ENCODE data around the gene FAM124B.

FAM124B gene

DNA sequence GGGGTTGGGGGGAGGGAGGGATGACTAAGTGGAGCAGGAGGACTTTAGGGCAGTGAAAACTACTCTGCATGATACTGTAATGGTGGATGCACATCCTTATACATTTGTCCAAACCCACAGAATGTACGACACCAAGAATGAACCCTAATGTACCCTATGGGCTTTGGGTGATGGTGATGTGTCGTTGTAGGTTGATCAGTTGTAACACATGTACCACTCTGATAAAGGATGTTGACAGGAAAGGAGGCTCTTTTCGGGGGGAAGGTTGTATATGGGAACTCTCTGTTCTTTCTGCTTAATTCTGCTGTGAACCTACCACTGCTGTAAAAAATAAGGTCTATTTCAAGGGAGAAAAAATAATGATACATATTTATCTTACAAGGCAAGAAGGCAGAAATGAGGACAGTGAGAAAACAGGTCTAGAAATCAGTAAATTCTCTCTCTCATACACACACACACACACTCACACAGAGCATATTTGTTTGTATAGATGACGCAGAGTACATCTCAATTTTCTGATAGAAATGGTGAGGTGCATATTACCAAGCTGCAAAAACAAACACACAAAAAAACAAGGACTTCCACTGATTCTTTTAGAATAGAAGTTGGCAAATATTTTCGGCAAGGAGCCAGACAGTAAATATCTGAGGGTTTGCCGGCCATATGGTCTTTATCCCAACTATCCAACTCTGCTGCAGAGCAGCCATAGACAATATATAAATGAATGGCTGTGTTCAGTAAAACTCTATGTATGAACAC lies 20.2 kb downstream of the FAM124B start:
- 90% methylated on average over 2 of the region's 6 CpGs; no CpG with 5 or more reads in 1 of the 2 experiments for WGBS, 2 experiments (ENCODE audit: insufficient coverage in 2 of 2)
- no peaks in the 10 kb centered on the region for H3K36me3 ChIP-seq (ENCODE audit: control insufficient read depth, insufficient read depth, low read length)
- no peak overlapping the region for H3K4me3 ChIP-seq (ENCODE audit: extremely low read depth, insufficient read depth, low read length, poor library complexity, severe bottlenecking)
- H3K4me1 ChIP-seq (ENCODE audit: control insufficient read depth, insufficient read depth, low read length, poor library complexity, severe bottlenecking) = no peaks in the 10 kb centered on the region
- no peaks in the 10 kb centered on the region for H3K9me3 ChIP-seq (ENCODE audit: control insufficient read depth, low read length)
- no peak overlapping the region for H3K27ac ChIP-seq (ENCODE audit: low read depth, low read length, severe bottlenecking)

DNA sequence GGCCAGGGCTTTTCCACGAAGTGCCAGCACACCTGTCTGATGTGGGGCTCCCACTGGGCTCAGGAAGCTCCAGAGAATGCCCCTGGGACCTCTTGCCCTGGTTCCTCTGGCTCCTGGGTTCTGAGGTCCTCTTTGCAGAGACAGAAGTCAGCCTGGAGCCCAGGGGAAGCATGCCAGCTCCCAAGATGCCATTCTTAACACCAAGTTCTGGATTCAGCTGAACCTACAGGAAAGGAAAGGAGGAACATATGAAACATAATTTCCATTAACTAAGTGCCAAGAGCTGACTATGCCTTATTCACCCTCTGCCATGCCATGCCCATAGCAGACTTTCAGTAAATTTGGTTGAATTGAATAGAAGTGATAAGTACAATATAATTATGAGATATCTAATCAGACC lies 21.9 kb downstream of the FAM124B start:
- H3K36me3 ChIP-seq (ENCODE audit: control insufficient read depth, insufficient read depth, low read length) = no peaks in the 10 kb centered on the region
- H3K27ac ChIP-seq (ENCODE audit: low read depth, low read length, severe bottlenecking) = no peak overlapping the region
- no peak overlapping the region for H3K4me3 ChIP-seq (ENCODE audit: extremely low read depth, insufficient read depth, low read length, poor library complexity, severe bottlenecking)
- no peaks in the 10 kb centered on the region for H3K9me3 ChIP-seq (ENCODE audit: control insufficient read depth, low read length)
- 67% methylated on average over 1 of the region's 1 CpG; no CpG with 5 or more reads in 1 of the 2 experiments for WGBS, 2 experiments (ENCODE audit: insufficient coverage in 2 of 2)
- H3K4me1 ChIP-seq (ENCODE audit: control insufficient read depth, insufficient read depth, low read length, poor library complexity, severe bottlenecking) = no peaks in the 10 kb centered on the region

DNA sequence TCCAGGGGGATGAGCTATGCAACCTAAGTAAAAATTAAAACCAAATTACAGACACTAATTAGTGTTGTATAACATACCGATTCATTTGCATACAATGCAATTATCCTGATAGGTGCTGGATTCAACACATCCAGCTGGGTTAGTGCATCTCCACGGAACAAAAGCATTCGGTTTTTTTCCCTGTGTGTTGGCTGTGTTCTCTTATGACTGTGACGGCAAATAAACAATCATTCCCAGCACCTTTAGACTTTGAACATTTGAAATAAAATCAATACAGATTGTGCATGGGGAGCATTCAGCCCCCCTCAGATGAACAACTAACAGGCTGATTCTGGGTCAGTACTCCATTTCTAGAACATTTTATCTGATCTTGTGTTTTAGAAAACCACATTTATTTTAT lies 22.7 kb downstream of the FAM124B start:
- no peaks in the 10 kb centered on the region for H3K36me3 ChIP-seq (ENCODE audit: control insufficient read depth, insufficient read depth, low read length)
- no peaks in the 10 kb centered on the region for H3K4me1 ChIP-seq (ENCODE audit: control insufficient read depth, insufficient read depth, low read length, poor library complexity, severe bottlenecking)
- 82 to 88% methylated on average over 2 to 3 of the region's 4 CpGs for WGBS, 2 experiments (ENCODE audit: insufficient coverage in 2 of 2)
- H3K9me3 ChIP-seq (ENCODE audit: control insufficient read depth, low read length) = no peaks in the 10 kb centered on the region
- no peak overlapping the region for H3K4me3 ChIP-seq (ENCODE audit: extremely low read depth, insufficient read depth, low read length, poor library complexity, severe bottlenecking)
- H3K27ac ChIP-seq (ENCODE audit: low read depth, low read length, severe bottlenecking) = no peak overlapping the region

DNA sequence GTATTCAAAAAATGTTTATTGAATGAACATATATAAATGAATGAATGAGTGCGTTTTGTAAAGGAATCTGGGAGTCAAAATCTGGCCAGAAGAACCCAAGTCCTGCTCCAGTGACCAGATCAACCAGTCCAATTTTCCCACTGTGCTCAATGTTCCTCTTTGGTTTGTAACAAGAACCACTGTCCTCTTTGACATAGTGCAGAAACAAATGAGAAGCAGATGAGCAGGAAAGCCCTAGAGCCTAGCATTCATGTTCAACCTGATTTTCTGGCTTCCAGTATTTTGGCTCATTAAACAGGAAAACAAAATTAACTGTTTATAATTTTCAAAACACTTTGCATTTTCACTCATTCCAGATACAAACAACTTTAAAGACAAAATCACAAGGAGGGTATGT lies 23.2 kb downstream of the FAM124B start:
- H3K27ac ChIP-seq (ENCODE audit: low read depth, low read length, severe bottlenecking) = no peak overlapping the region
- no CpG with 5 or more reads among the region's 1 CpG for WGBS, 2 experiments (ENCODE audit: insufficient coverage in 2 of 2)
- no peaks in the 10 kb centered on the region for H3K36me3 ChIP-seq (ENCODE audit: control insufficient read depth, insufficient read depth, low read length)
- no peaks in the 10 kb centered on the region for H3K4me1 ChIP-seq (ENCODE audit: control insufficient read depth, insufficient read depth, low read length, poor library complexity, severe bottlenecking)
- no peaks in the 10 kb centered on the region for H3K9me3 ChIP-seq (ENCODE audit: control insufficient read depth, low read length)
- H3K4me3 ChIP-seq (ENCODE audit: extremely low read depth, insufficient read depth, low read length, poor library complexity, severe bottlenecking) = no peak overlapping the region

DNA sequence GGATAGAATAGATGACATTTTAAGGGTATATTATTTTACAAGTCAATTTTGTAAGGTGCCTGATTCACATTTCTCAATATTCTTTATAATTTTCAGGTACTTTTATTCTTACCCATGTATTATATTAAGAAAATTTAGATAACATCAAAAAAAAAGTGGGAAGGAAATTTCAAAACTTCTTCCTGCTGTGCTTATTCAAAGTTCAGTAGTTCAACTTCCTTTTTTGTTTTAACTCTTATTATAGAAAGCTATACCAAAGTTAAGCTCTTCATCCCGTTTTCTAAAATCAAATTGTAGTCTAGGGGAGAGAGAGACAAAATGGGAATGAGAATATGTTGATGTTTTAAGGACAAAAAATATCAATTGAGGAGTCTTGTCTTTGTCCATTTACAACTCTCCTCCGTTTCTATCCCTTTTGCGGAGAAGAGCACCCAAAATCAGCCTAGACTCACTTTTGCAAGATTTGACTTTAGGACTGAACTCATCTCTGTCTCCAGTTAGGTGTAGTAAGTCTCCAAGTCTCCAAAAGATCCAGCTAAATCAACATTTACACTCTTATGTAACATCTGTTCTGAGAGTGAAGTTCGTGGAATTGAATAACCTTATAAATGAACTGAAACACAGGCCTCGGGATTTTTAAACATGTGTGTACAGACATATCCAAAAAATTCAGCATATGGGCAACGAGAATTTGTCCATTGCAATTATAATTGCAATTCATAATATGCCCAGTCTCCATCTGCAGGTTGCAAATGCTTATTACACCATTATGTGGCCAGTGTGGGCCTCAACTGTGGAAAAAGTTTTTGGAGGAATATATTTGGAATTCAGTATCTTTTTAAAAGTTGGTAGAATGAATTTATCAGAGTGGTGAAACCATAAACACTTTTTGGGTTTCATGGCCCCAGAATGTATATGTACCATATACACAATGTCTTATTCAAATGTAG lies 23.9 kb downstream of the FAM124B start:
- no peaks in the 10 kb centered on the region for H3K9me3 ChIP-seq (ENCODE audit: control insufficient read depth, low read length)
- H3K4me3 ChIP-seq (ENCODE audit: extremely low read depth, insufficient read depth, low read length, poor library complexity, severe bottlenecking) = no peak overlapping the region
- H3K36me3 ChIP-seq (ENCODE audit: control insufficient read depth, insufficient read depth, low read length) = no peaks in the 10 kb centered on the region
- no peak overlapping the region for H3K27ac ChIP-seq (ENCODE audit: low read depth, low read length, severe bottlenecking)
- 83 to 86% methylated on average over 1 to 4 of the region's 6 CpGs for whole genome bisulfite sequencing, 2 experiments (ENCODE audit: insufficient coverage in 2 of 2)
- H3K4me1 ChIP-seq (ENCODE audit: control insufficient read depth, insufficient read depth, low read length, poor library complexity, severe bottlenecking) = no peaks in the 10 kb centered on the region

DNA sequence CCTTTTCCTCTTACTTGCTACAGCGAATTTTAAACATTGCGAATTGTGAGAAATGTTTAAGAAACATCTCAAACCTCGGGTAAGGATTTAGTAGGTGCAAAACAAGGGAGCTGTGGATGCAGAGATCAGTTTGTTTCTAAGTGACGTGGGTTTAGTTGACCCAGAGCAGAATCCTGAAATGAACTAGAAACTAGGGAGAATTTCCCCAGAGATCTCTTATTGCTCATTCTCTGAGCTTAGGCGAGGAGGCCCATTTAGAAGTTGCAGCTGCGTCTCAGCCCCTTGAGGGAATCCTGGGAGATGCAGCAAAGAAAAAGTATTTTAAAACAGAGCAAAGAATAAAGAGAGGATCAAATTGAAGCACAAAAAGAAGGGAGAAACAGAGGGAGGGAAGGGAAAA lies 29.3 kb downstream of the FAM124B start:
- H3K9me3 ChIP-seq (ENCODE audit: control insufficient read depth, low read length) = no peaks in the 10 kb centered on the region
- H3K4me3 ChIP-seq (ENCODE audit: extremely low read depth, insufficient read depth, low read length, poor library complexity, severe bottlenecking) = no peak overlapping the region
- no peak overlapping the region for H3K27ac ChIP-seq (ENCODE audit: low read depth, low read length, severe bottlenecking)
- no peaks in the 10 kb centered on the region for H3K36me3 ChIP-seq (ENCODE audit: control insufficient read depth, insufficient read depth, low read length)
- WGBS, 2 experiments (ENCODE audit: insufficient coverage in 2 of 2) = 83 to 95% methylated on average over 4 to 6 of the region's 6 CpGs
- no peaks in the 10 kb centered on the region for H3K4me1 ChIP-seq (ENCODE audit: control insufficient read depth, insufficient read depth, low read length, poor library complexity, severe bottlenecking)

DNA sequence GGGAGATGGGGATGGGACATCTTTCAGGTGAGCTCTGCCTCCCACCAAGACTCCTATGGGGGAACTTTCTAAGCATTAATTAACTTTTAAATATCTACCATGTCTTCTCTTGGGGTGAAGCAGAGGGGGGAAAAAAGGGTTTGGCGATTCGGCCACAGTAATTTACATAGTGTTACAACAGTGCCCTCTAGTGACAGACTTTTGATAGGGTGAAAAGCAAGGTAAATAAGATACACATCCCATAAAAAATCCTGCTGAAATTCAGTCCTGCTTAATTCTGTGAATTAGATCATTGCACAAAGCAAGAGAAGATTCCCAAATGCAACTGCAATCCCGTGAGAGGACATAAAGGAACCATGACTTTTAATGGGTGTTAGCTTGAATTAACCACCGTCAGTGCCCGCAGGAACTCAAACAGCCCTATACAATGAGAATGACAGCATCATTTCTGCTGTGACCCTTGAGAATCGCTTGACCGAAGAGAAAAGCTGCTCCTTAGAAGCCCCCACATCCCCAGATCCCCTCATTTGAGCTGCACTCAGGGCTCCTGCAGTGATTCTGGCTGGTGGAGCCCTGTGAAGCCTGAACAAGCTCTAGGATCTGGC lies 32.8 kb downstream of the FAM124B start:
- 72 to 83% methylated on average over 5 of the region's 7 CpGs for WGBS, 2 experiments (ENCODE audit: insufficient coverage in 2 of 2)
- Histone ChIP-seq H3K9me3 (ENCODE audit: control insufficient read depth, low read length) (no peaks in the 10 kb centered on the region), H3K4me1 (ENCODE audit: control insufficient read depth, insufficient read depth, low read length, poor library complexity, severe bottlenecking) (no peaks in the 10 kb centered on the region), H3K36me3 (ENCODE audit: control insufficient read depth, insufficient read depth, low read length) (no peaks in the 10 kb centered on the region), H3K27ac (ENCODE audit: low read depth, low read length, severe bottlenecking) (no peak overlapping the region), H3K4me3 (ENCODE audit: extremely low read depth, insufficient read depth, low read length, poor library complexity, severe bottlenecking) (no peak overlapping the region)

DNA sequence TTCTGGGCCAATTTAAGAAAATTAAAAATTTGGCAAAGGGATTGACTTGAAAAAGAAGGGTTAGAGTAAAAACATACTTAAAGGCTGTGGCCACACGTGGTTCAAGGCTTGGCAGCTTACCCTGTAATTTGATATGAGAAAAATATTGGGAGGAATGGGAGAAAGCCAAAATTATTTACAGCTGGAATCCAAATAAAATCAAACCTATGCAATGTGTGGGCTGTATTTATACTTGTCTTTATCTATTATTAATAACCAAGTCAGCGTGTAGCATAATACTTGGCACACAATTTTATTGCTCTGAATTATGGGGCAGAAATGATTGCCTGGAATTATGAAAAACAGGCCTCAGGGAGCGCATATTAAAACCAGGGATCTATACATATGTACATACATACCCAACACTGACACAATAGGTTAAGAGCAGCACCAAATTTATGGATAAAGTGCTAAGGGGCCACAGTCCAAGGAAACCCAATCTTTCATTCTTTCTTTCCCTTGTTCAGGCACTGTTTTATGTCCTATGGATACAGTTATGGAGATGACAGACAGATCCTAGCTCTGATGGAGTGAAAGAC lies 35.6 kb downstream of the FAM124B start:
- no peaks in the 10 kb centered on the region for H3K4me1 ChIP-seq (ENCODE audit: control insufficient read depth, insufficient read depth, low read length, poor library complexity, severe bottlenecking)
- no peak overlapping the region for H3K4me3 ChIP-seq (ENCODE audit: extremely low read depth, insufficient read depth, low read length, poor library complexity, severe bottlenecking)
- H3K9me3 ChIP-seq (ENCODE audit: control insufficient read depth, low read length) = no peaks in the 10 kb centered on the region
- no peak overlapping the region for H3K27ac ChIP-seq (ENCODE audit: low read depth, low read length, severe bottlenecking)
- no peaks in the 10 kb centered on the region for H3K36me3 ChIP-seq (ENCODE audit: control insufficient read depth, insufficient read depth, low read length)
- WGBS, 2 experiments (ENCODE audit: insufficient coverage in 2 of 2) = 80 to 100% methylated on average over 1 of the region's 3 CpGs

DNA sequence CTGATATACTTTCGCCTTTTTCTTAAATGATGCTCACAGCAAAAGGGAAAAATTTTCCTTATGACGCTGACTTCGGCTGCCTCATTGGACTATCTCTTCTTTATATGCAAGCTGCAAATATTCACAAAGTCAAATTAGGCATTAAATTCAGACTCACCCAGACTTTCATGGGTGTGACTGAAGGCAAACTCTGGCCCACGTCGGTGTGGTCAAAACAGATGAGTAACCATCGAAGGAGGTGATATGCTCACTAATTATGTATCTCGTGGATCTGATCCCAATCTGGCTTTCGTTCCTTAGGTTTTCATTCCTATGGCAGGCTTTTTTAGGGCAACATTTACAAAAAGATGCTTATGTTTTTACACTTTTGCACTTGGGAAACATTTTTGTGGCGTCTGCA lies 36.6 kb downstream of the FAM124B start:
- H3K4me1 ChIP-seq (ENCODE audit: control insufficient read depth, insufficient read depth, low read length, poor library complexity, severe bottlenecking) = no peaks in the 10 kb centered on the region
- H3K9me3 ChIP-seq (ENCODE audit: control insufficient read depth, low read length) = no peaks in the 10 kb centered on the region
- H3K36me3 ChIP-seq (ENCODE audit: control insufficient read depth, insufficient read depth, low read length) = no peaks in the 10 kb centered on the region
- H3K27ac ChIP-seq (ENCODE audit: low read depth, low read length, severe bottlenecking) = no peak overlapping the region
- H3K4me3 ChIP-seq (ENCODE audit: extremely low read depth, insufficient read depth, low read length, poor library complexity, severe bottlenecking) = no peak overlapping the region
- 94 to 97% methylated on average over 9 of the region's 9 CpGs for WGBS, 2 experiments (ENCODE audit: insufficient coverage in 2 of 2)

DNA sequence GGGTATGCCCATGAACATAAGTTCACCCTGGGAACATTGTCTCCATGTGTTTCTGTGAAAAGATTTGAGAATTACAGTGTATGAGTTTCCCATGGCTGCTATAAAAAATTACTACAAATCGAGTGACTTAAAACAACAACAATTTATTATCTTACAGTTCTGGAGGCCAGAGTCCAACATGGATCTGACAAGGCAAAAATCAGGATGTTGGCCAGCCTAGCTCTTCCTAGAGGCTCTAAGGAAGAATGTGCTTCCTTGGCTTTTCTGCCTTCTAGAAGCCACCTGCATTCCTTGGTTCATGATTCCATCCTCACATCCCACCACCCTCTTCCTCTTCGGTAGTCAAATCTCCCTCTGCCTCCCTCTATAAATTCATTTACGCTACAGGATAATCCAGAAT lies 38.6 kb downstream of the FAM124B start:
- Histone ChIP-seq H3K9me3 (ENCODE audit: control insufficient read depth, low read length) (no peaks in the 10 kb centered on the region), H3K4me3 (ENCODE audit: extremely low read depth, insufficient read depth, low read length, poor library complexity, severe bottlenecking) (no peak overlapping the region), H3K27ac (ENCODE audit: low read depth, low read length, severe bottlenecking) (no peak overlapping the region), H3K36me3 (ENCODE audit: control insufficient read depth, insufficient read depth, low read length) (no peaks in the 10 kb centered on the region), H3K4me1 (ENCODE audit: control insufficient read depth, insufficient read depth, low read length, poor library complexity, severe bottlenecking) (no peaks in the 10 kb centered on the region)
- 90 to 92% methylated on average over 2 to 3 of the region's 3 CpGs for WGBS, 2 experiments (ENCODE audit: insufficient coverage in 2 of 2)
